GM18520 (cell line): ENCODE data around the gene FAM83F.

Experiments
- ATAC-seq: cut with Tn5 transposase; IDR thresholded peaks from one replicate; pipeline ENCODE4 v1.9.1; 2021; ENCODE audit not compliant: unreplicated experiment

Gene FAM83F

GRCh38 chr22:39965748-39966147, 29.0 kb upstream of the FAM83F start:
- no peak for ATAC-seq

GRCh38 chr22:39966470-39966869, 28.3 kb upstream of the FAM83F start:
- no peak for ATAC-seq

- no peak for ATAC-seq
Observed at GRCh38 chr22:39967103-39967829, 27.5 kb upstream of the FAM83F start.

GRCh38 chr22:39967996-39968972, 26.5 kb upstream of the FAM83F start:
- ATAC-seq = no peak

GRCh38 chr22:39970742-39971141, 24.0 kb upstream of the FAM83F start:
- ATAC-seq = no peak

- no peak for ATAC-seq
Observed at GRCh38 chr22:39972641-39973040, 22.1 kb upstream of the FAM83F start.

GRCh38 chr22:39973656-39974055, 21.1 kb upstream of the FAM83F start:
- no peak for ATAC-seq

- no peak for ATAC-seq
Observed at GRCh38 chr22:39974065-39974464, 20.7 kb upstream of the FAM83F start.

GRCh38 chr22:39979048-39979447, 15.7 kb upstream of the FAM83F start:
- ATAC-seq = no peak

GRCh38 chr22:39979458-39979857, 15.3 kb upstream of the FAM83F start:
- no peak for ATAC-seq

- ATAC-seq = no peak
Observed at GRCh38 chr22:39980596-39980995, 14.2 kb upstream of the FAM83F start.

GRCh38 chr22:39983346-39983745, 11.4 kb upstream of the FAM83F start:
- ATAC-seq = no peak

- ATAC-seq = no peak
Observed at GRCh38 chr22:39984006-39984405, 10.7 kb upstream of the FAM83F start.

GRCh38 chr22:39984746-39985145, 10.0 kb upstream of the FAM83F start:
- ATAC-seq = no peak

GRCh38 chr22:39985383-39986035, 9.2 kb upstream of the FAM83F start:
- ATAC-seq = no peak

- no peak for ATAC-seq
Observed at GRCh38 chr22:39988386-39989114, 6.2 kb upstream of the FAM83F start.

- no peak for ATAC-seq
Observed at GRCh38 chr22:39989633-39990032, 5.1 kb upstream of the FAM83F start.

GRCh38 chr22:39990686-39991085, 4.1 kb upstream of the FAM83F start:
- ATAC-seq = no peak

- no peak for ATAC-seq
Observed at GRCh38 chr22:39991159-39991860, 3.4 kb upstream of the FAM83F start.

GRCh38 chr22:39992088-39992826, 2.5 kb upstream of the FAM83F start:
- no peak for ATAC-seq
